Esophagus squamous epithelium (tissue), 4 donors: Measurements from ENCODE around the gene CCDC152.

Experiments
- POLR2A ChIP-seq, 4 donors: fragments of 450-650 bp; IDR thresholded peaks; one replicate each; pipeline ENCODE4 v1.6.1; 2017; ENCODE audit warnings: antibody characterized with exemption in 4 of 4, mild to moderate bottlenecking in 4 of 4, moderate library complexity in 3 of 4
- TF ChIP-seq, protein P1 (sequence below), 6 experiments: fragments of 450-650 bp in 4 of 6; fragments of 200-600 bp in 2 of 6; sonication (generic) in 2 of 6; IDR thresholded peaks; one replicate each; pipeline ENCODE4 v1.5.1; 2016 to 2019; ENCODE audit warnings: antibody characterized with exemption in 6 of 6, mild to moderate bottlenecking in 4 of 6, moderate library complexity in 4 of 6

DNA sequence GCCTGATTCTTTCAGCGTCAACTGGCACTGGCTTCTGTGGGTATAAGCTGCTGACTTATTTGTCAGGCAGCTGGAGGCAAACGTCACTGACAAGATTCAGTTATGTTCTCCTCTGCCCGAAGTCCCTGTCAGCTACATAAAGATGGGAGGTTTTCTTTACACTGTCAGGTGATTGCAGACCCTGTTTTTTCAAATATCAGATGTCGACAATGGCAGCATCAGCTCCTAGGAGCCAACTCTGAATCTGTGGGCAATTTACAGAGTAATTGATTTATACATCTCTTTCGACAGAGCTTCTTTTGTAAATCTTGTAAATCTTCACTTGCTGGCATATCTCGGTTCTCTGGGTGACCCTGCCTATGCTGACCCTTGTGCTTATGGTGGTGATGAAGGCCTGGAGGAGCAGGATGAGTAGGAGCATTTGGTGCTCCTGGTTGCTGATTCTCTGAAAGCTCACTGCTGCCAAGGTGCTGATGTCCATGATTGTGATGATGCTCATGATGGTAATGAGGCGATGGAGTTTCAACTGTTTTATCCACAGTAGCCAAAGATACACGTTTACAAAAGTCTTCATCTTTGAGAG is 44.2 kb downstream of the CCDC152 start:
- TF ChIP-seq, protein P1, sequence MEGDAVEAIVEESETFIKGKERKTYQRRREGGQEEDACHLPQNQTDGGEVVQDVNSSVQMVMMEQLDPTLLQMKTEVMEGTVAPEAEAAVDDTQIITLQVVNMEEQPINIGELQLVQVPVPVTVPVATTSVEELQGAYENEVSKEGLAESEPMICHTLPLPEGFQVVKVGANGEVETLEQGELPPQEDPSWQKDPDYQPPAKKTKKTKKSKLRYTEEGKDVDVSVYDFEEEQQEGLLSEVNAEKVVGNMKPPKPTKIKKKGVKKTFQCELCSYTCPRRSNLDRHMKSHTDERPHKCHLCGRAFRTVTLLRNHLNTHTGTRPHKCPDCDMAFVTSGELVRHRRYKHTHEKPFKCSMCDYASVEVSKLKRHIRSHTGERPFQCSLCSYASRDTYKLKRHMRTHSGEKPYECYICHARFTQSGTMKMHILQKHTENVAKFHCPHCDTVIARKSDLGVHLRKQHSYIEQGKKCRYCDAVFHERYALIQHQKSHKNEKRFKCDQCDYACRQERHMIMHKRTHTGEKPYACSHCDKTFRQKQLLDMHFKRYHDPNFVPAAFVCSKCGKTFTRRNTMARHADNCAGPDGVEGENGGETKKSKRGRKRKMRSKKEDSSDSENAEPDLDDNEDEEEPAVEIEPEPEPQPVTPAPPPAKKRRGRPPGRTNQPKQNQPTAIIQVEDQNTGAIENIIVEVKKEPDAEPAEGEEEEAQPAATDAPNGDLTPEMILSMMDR (IDR thresholded peaks at IDR 0.05) = no peak
- no peak for TF ChIP-seq POLR2A (IDR thresholded peaks at IDR 0.05)
